Loucy (cell line): ENCODE measurements around the gene PI4KA.

Experiments used
- CTCF ChIP-seq: fragments of 200-600 bp; sonication (generic); conservative IDR thresholded peaks from 2 replicates; pipeline ENCODE4 v1.5.1; 2014; ENCODE audit warnings: mild to moderate bottlenecking, antibody characterized with exemption, low read length
- EZH2phosphoT487 ChIP-seq: fragments of 200-600 bp; IDR thresholded peaks from 2 replicates; pipeline ENCODE4 v1.6.1; 2018; ENCODE audit warnings: antibody characterized with exemption, mild to moderate bottlenecking, moderate library complexity, borderline replicate concordance

GRCh38 chr22:20751185-20751851 lies 107.3 kb downstream of the PI4KA start:
- TF ChIP-seq CTCF (no peak), EZH2phosphoT487 (no peak)
